A549 treated with AZD9567 at 1 μM for 4 hours (cell line): ENCODE data around the gene UTS2B. TPM values are rescaled to one million over a fixed set of nuclear protein-coding genes. Genes with fewer than 3 reads are reported as not detected.

Source experiments
- total RNA-seq: library from RNA; stranded (reverse); fragments of 200-300 nt; extraction: Qiagen RNA extraction; gene quantifications from 5 replicates; pipeline ENCODE4 v1.2.3, GENCODE V29; 2022; ENCODE audit not compliant: insufficient read depth

Gene UTS2B
- total RNA-seq: 0.03 to 0.12 TPM in 2 of 5 replicates, not detected in the others

GRCh38 chr3:191329654-191330529 is at the start of gene UTS2B:
UTS2B (minus strand) TSS chr3:191330526; CDS start chr3:191282189, 48,337 bp downstream.

DNA sequence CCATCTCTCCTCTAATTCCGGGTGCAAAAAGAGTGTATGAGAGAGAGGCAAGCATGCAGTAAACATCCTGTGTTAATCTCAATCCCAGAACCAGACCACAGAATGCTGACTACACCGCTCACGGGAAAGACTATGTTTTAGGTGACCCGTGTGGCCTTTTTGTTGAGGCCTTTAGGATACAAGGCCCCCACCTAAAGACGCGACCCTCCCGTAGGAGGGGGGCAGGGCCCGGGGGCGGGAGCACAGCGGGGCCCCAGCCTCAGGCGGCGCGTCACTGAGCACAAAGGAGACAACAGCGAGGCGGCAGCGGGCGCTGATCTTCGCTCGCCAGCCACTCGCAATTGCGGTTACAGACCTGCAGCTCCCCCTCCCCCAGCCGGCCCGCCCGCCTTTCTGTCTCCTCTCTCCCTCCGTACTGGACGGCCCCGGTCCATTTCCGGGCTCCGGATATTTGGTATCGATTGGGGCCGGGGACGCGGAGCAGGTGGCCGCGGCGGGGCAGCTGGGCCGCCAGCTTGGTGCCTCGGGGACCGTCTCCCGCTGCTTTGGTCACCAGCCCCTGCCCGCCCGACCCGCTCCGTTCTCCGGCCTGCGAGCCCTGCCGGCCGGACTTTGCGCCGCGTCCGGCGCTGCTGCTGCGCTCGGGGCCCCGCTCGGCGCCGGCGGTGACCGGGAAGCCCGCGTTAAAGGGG is 1.2 kb downstream of the UTS2B start, which contains the start of gene CCDC50:
CCDC50 (plus strand) TSS at position 433 of the 692 bp plus-strand sequence. CDS start 281 bp downstream, outside the sequence.

Other genes with a start within 250 kb of the UTS2B start
- not detected in 5 replicates for gene OSTN, start 131.3 kb downstream of the UTS2B start, total RNA-seq
- gene CCDC50, start 1.1 kb downstream of the UTS2B start, total RNA-seq: 20.7 to 27.1 TPM (median 25.5 TPM) in 5 replicates
- not detected in 5 replicates for gene PYDC2, start 130.6 kb upstream of the UTS2B start, total RNA-seq